B cell (primary cell): ENCODE results near the gene TENM4. TPM values are rescaled to one million over a fixed set of nuclear protein-coding genes. Genes with fewer than 3 reads are reported as not detected.

Experiments used
- ATAC-seq: fragments of 200-7000 bp; cut with Tn5 transposase; one replicate; pipeline ENCODE4 v1.10.0; 2021; ENCODE audit warnings: low read depth, mild to moderate bottlenecking, moderate number of reproducible peaks, moderate library complexity
- CTCF ChIA-PET: fragments of 350-600 bp; sonication (Branson Sonifier 250); formaldehyde crosslinking; loops from one replicate; lab custom pipeline; 2021; ENCODE audit warnings: antibody characterized with exemption, inconsistent platforms; lab: Charles Lee
- POLR2A ChIA-PET: fragments of 350-600 bp; sonication (Branson Sonifier 250); formaldehyde crosslinking; loops from one replicate; lab custom pipeline; 2021; ENCODE audit warnings: antibody characterized with exemption; lab: Charles Lee
- DNase-seq: peaks from one replicate; pipeline ENCODE4 v3.0.0; 2013
- H2AFZ ChIP-seq: 2 replicates; pipeline ENCODE4 v1.6.1; 2012; ENCODE audit warnings: mild to moderate bottlenecking, low read depth, low read length; ENCODE audit not compliant: insufficient read depth, poor library complexity, severe bottlenecking
- H3K27ac ChIP-seq, 2 donors: 1 replicate in 1 of 2; 2 replicates in 1 of 2; pipeline ENCODE4 v1.5.1; 2012 to 2013; ENCODE audit warnings: low read length in 2 of 2, mild to moderate bottlenecking in 2 of 2, moderate library complexity in 1 of 2
- H3K27me3 ChIP-seq, 4 experiments: fragments of 200-600 bp in 1 of 4; sonication (generic) in 1 of 4; replicated peaks in 1 of 4; 1 replicate in 2 of 4; 2 replicates in 2 of 4; pipeline versions ENCODE4 v1.6.1 to v1.7.0; 2013 to 2016; ENCODE audit warnings: low read length in 3 of 4, mild to moderate bottlenecking in 2 of 4, mixed read lengths in 1 of 4, moderate library complexity in 1 of 4; ENCODE audit not compliant: insufficient read depth in 4 of 4, control insufficient read depth in 3 of 4; ENCODE audit errors: control extremely low read depth in 1 of 4
- H3K36me3 ChIP-seq, 2 experiments: replicated peaks in 1 of 2; 1 replicate in 1 of 2; 2 replicates in 1 of 2; pipeline versions ENCODE4 v1.6.1 to v1.7.1; 2013; ENCODE audit warnings: low read length in 1 of 2; ENCODE audit not compliant: insufficient read depth in 2 of 2, control insufficient read depth in 1 of 2; ENCODE audit errors: control extremely low read depth in 1 of 2, extremely low read depth in 1 of 2
- H3K4me1 ChIP-seq, 2 donors: fragments of 200-600 bp in 1 of 2; sonication (generic) in 1 of 2; 1 replicate in 1 of 2; 2 replicates in 1 of 2; pipeline versions ENCODE4 v1.5.1 to v1.6.1; 2013 to 2017; ENCODE audit warnings: low read length in 2 of 2; ENCODE audit not compliant: control insufficient read depth in 2 of 2, insufficient read depth in 2 of 2
- H3K4me2 ChIP-seq: replicated peaks from 2 replicates; pipeline ENCODE3; 2012; ENCODE audit warnings: mild to moderate bottlenecking, low read depth, low read length; ENCODE audit not compliant: poor library complexity, severe bottlenecking
- H3K4me3 ChIP-seq, 5 experiments: fragments of 200-600 bp in 1 of 5; sonication (generic) in 1 of 5; 1 replicate in 3 of 5; 2 replicates in 2 of 5; pipeline versions ENCODE4 v1.5.1 to v1.7.0; 2011 to 2016; ENCODE audit warnings: low read length in 4 of 5, mild to moderate bottlenecking in 4 of 5, low read depth in 2 of 5, control low read depth in 1 of 5, moderate library complexity in 1 of 5; ENCODE audit not compliant: insufficient read depth in 1 of 5; ENCODE audit errors: control extremely low read depth in 1 of 5, extremely low read depth in 1 of 5
- H3K79me2 ChIP-seq: fragments of 200-600 bp; sonication (generic); one replicate; pipeline ENCODE4 v1.6.0; 2016; ENCODE audit warnings: low read length; ENCODE audit not compliant: control insufficient read depth, insufficient read depth
- H3K9ac ChIP-seq: fragments of 200-600 bp; sonication (generic); 2 replicates; pipeline ENCODE4 v1.6.1; 2017; ENCODE audit warnings: mild to moderate bottlenecking, low read length, moderate library complexity
- H3K9me3 ChIP-seq, 3 donors: one replicate each; pipeline versions ENCODE4 v1.6.1 to v1.7.1; 2013; ENCODE audit warnings: low read length in 2 of 3; ENCODE audit not compliant: control insufficient read depth in 2 of 3, insufficient read depth in 1 of 3; ENCODE audit errors: control extremely low read depth in 1 of 3
- H4K20me1 ChIP-seq: 2 replicates; pipeline ENCODE4 v1.6.0; 2012; ENCODE audit warnings: mild to moderate bottlenecking, low read length; ENCODE audit not compliant: insufficient read depth, control insufficient read depth, poor library complexity, severe bottlenecking
- H3K27ac Mint-ChIP-seq: one replicate; pipeline ENCODE4 v1.8.0; 2021; ENCODE audit warnings: mixed read lengths
- H3K27me3 Mint-ChIP-seq: one replicate; pipeline ENCODE4 v1.8.0; 2021; ENCODE audit warnings: mixed read lengths
- H3K4me1 Mint-ChIP-seq: one replicate; pipeline ENCODE4 v1.8.0; 2021; ENCODE audit warnings: mixed read lengths
- H3K4me3 Mint-ChIP-seq: one replicate; pipeline ENCODE4 v1.8.0; 2021; ENCODE audit warnings: mixed read lengths
- H3K9me3 Mint-ChIP-seq: one replicate; pipeline ENCODE4 v1.8.0; 2022; ENCODE audit warnings: mixed read lengths; ENCODE audit not compliant: insufficient read depth
- EZH2 ChIP-seq: IDR thresholded peaks from 2 replicates; pipeline ENCODE4 v1.6.1; 2012; ENCODE audit warnings: borderline replicate concordance, low read depth, mild to moderate bottlenecking, moderate library complexity, low read length; ENCODE audit not compliant: insufficient read depth, poor library complexity, severe bottlenecking
- WGBS: methylation state at CpG from one replicate; pipeline ENCODE4 v1.1.5; 2013; ENCODE audit warnings: missing lambda C conversion rate; ENCODE audit not compliant: insufficient coverage; 5-methylcytosine and 5-hydroxymethylcytosine counted together
- intact Hi-C: fragments of 100-400 bp; cut with micrococcal nuclease; formaldehyde crosslinking; loops from one replicate; pipeline ENCODE4 v1.10.0; 2022
- polyA plus RNA-seq: library from polyadenylated mRNA; depleted of rRNA; stranded (reverse); fragments of >200 nt; gene quantifications from 2 replicates; pipeline ENCODE4 v1.2.3, GENCODE V29; 2012
- total RNA-seq, 2 donors: library from RNA; stranded (reverse); fragments of 120-200 nt in 1 of 2; gene quantifications; 1 replicate in 1 of 2; 2 replicates in 1 of 2; pipeline versions ENCODE4 v1.2.3 to v1.2.4, GENCODE V29; 2013 to 2022
- TF ChIP-seq, protein P1 (sequence below): fragments of 200-600 bp; IDR thresholded peaks from one replicate; pipeline ENCODE4 v1.8.0; 2022; ENCODE audit warnings: antibody characterized with exemption, mild to moderate bottlenecking

The TENM4 gene
- total and polyA plus RNA-seq, 2 donors (not counting 1 experiment from before 2014, with no cell fraction given), result 0.09 to 5.7 TPM

- Histone ChIP-seq H3K9ac (no peak overlapping the region), H2AFZ (no peak overlapping the region), H3K4me2 (no peak overlapping the region), H4K20me1 (no peaks in the 10 kb centered on the region), H3K36me3 (no peaks in the 10 kb centered on the region), H3K27ac (no peak overlapping the region), H3K79me2 (no peaks in the 10 kb centered on the region), H3K27me3 (no peaks in the 10 kb centered on the region), H3K4me1 (no peaks in the 10 kb centered on the region), H3K9me3 (no peaks in the 10 kb centered on the region), H3K4me3 (no peak overlapping the region)
- ATAC-seq (no peak), DNase-seq (no peak)
- no peaks in the 10 kb centered on the region for H3K4me1 Mint-ChIP-seq
- H3K27me3 Mint-ChIP-seq, result peaks cover 6% of the 10 kb centered on the region
- ChIA-PET POLR2A (no interaction called here), CTCF (interaction anchor here (1.5 to 1.6 kb wide), 2 partner anchors 10 to 13 kb away, joined by 4 to 5 read pairs; no protein-coding TSS in a partner anchor)
- no peak for TF ChIP-seq EZH2
- TF ChIP-seq, protein P1, sequence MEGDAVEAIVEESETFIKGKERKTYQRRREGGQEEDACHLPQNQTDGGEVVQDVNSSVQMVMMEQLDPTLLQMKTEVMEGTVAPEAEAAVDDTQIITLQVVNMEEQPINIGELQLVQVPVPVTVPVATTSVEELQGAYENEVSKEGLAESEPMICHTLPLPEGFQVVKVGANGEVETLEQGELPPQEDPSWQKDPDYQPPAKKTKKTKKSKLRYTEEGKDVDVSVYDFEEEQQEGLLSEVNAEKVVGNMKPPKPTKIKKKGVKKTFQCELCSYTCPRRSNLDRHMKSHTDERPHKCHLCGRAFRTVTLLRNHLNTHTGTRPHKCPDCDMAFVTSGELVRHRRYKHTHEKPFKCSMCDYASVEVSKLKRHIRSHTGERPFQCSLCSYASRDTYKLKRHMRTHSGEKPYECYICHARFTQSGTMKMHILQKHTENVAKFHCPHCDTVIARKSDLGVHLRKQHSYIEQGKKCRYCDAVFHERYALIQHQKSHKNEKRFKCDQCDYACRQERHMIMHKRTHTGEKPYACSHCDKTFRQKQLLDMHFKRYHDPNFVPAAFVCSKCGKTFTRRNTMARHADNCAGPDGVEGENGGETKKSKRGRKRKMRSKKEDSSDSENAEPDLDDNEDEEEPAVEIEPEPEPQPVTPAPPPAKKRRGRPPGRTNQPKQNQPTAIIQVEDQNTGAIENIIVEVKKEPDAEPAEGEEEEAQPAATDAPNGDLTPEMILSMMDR, result no peak
- no peaks in the 10 kb centered on the region for H3K9me3 Mint-ChIP-seq
- no peak overlapping the region for H3K4me3 Mint-ChIP-seq
- intact Hi-C loops, result no loop called here
- H3K27ac Mint-ChIP-seq, result no peak overlapping the region
- 100% methylated on average over 1 of the region's 3 CpGs for WGBS
These were observed 643.3 kb downstream of the TENM4 start for GRCh38 chr11:78797559-78797958.

DNA sequence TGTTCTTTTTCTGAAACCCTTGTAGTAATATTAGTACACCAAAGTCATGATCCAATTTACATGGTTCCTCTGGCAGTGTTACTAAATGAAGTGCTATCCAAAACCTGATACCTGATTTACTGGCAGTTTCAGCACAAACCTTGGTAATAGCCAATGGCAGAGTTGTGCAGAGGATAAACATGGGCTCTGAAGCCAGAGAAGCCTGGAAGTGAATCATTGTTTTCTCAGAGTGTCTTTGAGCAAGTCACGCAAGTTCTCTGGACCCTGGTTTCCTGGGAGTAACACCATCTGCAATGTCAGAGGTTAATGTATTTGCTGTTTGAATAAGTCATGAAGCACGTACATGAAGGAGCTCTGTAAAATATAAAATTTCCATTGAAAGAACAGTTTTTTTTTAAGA, 643.9 kb downstream of the TENM4 start:
- no peak overlapping the region for H3K27ac ChIP-seq
- intact Hi-C loops, result no loop called here
- ChIA-PET POLR2A (no interaction called here), CTCF (no interaction called here)
- H3K9me3 ChIP-seq, result no peaks in the 10 kb centered on the region
- H3K27me3 ChIP-seq, result no peaks in the 10 kb centered on the region
- TF ChIP-seq, protein P1, result no peak
- TF ChIP-seq EZH2, result no peak
- WGBS, result 90% methylated on average over 1 of the region's 2 CpGs
- Mint-ChIP-seq H3K4me1 (no peaks in the 10 kb centered on the region), H3K27ac (no peak overlapping the region), H3K9me3 (no peaks in the 10 kb centered on the region), H3K27me3 (peaks cover 10% of the 10 kb centered on the region), H3K4me3 (no peak overlapping the region)
- no peaks in the 10 kb centered on the region for H4K20me1 ChIP-seq
- no peak overlapping the region for H3K4me3 ChIP-seq
- DNase-seq (no peak), ATAC-seq (no peak)
- no peaks in the 10 kb centered on the region for H3K4me1 ChIP-seq
- no peak overlapping the region for H2AFZ ChIP-seq
- H3K4me2 ChIP-seq, result no peak overlapping the region
- H3K79me2 ChIP-seq, result no peaks in the 10 kb centered on the region
- no peaks in the 10 kb centered on the region for H3K36me3 ChIP-seq
- H3K9ac ChIP-seq, result no peak overlapping the region
